ENCODE results near the gene PDGFC.

The PDGFC gene

DNA sequence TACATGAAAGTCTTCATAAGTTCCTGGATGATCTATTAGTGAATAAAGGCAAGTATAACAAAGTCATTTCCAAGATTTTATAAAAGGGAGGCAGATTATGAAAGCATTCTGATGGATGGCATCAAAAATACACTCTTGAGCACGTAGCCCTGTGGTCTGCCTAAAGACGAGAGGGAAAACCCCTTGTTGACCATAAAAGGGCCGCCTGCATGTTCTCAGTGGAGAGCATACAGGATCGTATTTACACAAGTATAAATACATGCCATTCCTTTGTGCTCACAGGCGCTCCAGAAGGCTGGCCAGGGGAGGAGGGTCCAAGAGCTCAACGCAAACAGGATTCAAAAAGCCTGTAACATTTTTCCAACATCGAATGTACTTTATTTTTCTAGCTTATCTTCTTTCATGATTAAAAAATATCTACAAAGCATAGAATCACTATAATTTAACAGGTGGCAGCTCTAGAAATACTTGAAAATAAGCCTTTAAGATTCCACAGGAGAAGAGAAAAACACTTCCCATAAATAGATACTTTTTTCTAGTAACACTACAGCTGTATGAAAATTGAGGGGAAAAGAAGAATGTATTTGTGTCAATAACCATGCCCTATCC lies 29.6 kb downstream of the PDGFC start:
- Histone ChIP-seq H3K9ac (ENCODE audit: low read length) (no peak overlapping the region), H3K27me3 (ENCODE audit: insufficient read depth, low read length) (no peaks in the 10 kb centered on the region), H3K9me2 (ENCODE audit: low read depth, low read length) (no peaks in the 10 kb centered on the region), H3F3A (ENCODE audit: insufficient read depth, low read length) (no peaks in the 10 kb centered on the region), H3K36me3 (ENCODE audit: insufficient read depth, low read length) (no peaks in the 10 kb centered on the region), H3K4me2 (ENCODE audit: low read length) (no peak overlapping the region), H3K4me3 (ENCODE audit: low read depth, low read length, poor library complexity, severe bottlenecking) (no peak overlapping the region), H4K20me1 (ENCODE audit: insufficient read depth, low read length) (no peaks in the 10 kb centered on the region), H3K9me3 (ENCODE audit: low read length) (no peaks in the 10 kb centered on the region), H3K27ac (ENCODE audit: low read depth, low read length, poor library complexity, severe bottlenecking) (no peak overlapping the region), H3K79me2 (ENCODE audit: insufficient read depth, low read length) (no peaks in the 10 kb centered on the region), H3K4me1 (ENCODE audit: insufficient read depth, low read length, severe bottlenecking) (no peaks in the 10 kb centered on the region), H2AFZ (ENCODE audit: low read length) (no peak overlapping the region)
- TF ChIP-seq EZH2 (IDR thresholded peaks at IDR 0.05; ENCODE audit: borderline replicate concordance, low read length): no peak
- TF ChIP-seq, protein P1, sequence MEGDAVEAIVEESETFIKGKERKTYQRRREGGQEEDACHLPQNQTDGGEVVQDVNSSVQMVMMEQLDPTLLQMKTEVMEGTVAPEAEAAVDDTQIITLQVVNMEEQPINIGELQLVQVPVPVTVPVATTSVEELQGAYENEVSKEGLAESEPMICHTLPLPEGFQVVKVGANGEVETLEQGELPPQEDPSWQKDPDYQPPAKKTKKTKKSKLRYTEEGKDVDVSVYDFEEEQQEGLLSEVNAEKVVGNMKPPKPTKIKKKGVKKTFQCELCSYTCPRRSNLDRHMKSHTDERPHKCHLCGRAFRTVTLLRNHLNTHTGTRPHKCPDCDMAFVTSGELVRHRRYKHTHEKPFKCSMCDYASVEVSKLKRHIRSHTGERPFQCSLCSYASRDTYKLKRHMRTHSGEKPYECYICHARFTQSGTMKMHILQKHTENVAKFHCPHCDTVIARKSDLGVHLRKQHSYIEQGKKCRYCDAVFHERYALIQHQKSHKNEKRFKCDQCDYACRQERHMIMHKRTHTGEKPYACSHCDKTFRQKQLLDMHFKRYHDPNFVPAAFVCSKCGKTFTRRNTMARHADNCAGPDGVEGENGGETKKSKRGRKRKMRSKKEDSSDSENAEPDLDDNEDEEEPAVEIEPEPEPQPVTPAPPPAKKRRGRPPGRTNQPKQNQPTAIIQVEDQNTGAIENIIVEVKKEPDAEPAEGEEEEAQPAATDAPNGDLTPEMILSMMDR (IDR thresholded peaks at IDR 0.05; ENCODE audit: low read length): no peak

DNA sequence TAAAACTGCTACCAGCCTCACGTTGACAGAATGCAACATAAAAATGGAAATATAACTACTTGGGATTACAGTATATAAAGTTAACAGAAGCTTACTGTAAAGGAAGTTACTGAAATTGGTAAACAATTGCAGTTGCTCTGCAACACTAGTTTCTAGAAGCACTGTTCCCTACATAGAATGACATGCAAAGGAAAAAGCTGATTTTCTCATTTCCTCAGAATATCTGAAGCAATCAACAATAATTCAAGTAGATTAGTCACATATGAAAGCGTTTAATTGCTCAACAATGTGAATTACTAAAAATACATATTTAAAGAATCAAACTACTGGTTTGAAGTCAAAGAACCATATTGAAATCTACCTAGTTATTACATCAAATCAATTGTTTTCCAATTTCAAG lies 31.8 kb downstream of the PDGFC start:
- Histone ChIP-seq H4K20me1 (ENCODE audit: insufficient read depth, low read length) (no peaks in the 10 kb centered on the region), H3K36me3 (ENCODE audit: insufficient read depth, low read length) (no peaks in the 10 kb centered on the region), H3K27ac (ENCODE audit: low read depth, low read length, poor library complexity, severe bottlenecking) (no peak overlapping the region), H3K4me1 (ENCODE audit: insufficient read depth, low read length, severe bottlenecking) (no peaks in the 10 kb centered on the region), H3K9me3 (ENCODE audit: low read length) (no peaks in the 10 kb centered on the region), H3K9ac (ENCODE audit: low read length) (no peak overlapping the region), H3K4me3 (ENCODE audit: low read depth, low read length, poor library complexity, severe bottlenecking) (no peak overlapping the region), H3K79me2 (ENCODE audit: insufficient read depth, low read length) (no peaks in the 10 kb centered on the region), H2AFZ (ENCODE audit: low read length) (no peak overlapping the region), H3F3A (ENCODE audit: insufficient read depth, low read length) (no peaks in the 10 kb centered on the region), H3K9me2 (ENCODE audit: low read depth, low read length) (no peaks in the 10 kb centered on the region), H3K27me3 (ENCODE audit: insufficient read depth, low read length) (no peaks in the 10 kb centered on the region), H3K4me2 (ENCODE audit: low read length) (no peak overlapping the region)
- TF ChIP-seq, protein P1 (IDR thresholded peaks at IDR 0.05; ENCODE audit: low read length): no peak
- no peak for TF ChIP-seq EZH2 (IDR thresholded peaks at IDR 0.05; ENCODE audit: borderline replicate concordance, low read length)

DNA sequence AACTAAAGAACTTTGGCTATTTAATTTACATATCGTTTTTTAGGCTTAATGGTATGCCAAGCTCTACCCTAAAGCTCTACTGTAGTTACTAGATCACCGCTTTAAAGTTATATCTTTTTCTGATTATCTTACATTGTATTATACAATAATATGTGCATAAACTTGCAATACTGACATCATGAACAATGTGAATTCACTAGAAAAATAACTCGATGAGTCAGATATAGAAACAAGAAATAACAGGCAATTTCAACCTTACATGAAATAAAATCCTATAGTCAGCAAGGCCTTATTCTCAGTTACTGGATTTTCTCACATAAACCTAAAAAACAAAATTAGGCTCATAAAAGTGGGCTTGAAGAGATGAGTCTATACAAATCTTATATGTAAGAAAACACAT lies 32.5 kb downstream of the PDGFC start:
- Histone ChIP-seq H3K4me1 (ENCODE audit: insufficient read depth, low read length, severe bottlenecking) (no peaks in the 10 kb centered on the region), H3K9ac (ENCODE audit: low read length) (no peak overlapping the region), H3F3A (ENCODE audit: insufficient read depth, low read length) (no peaks in the 10 kb centered on the region), H3K27me3 (ENCODE audit: insufficient read depth, low read length) (no peaks in the 10 kb centered on the region), H4K20me1 (ENCODE audit: insufficient read depth, low read length) (no peaks in the 10 kb centered on the region), H3K36me3 (ENCODE audit: insufficient read depth, low read length) (no peaks in the 10 kb centered on the region), H3K79me2 (ENCODE audit: insufficient read depth, low read length) (no peaks in the 10 kb centered on the region), H2AFZ (ENCODE audit: low read length) (no peak overlapping the region), H3K4me2 (ENCODE audit: low read length) (no peak overlapping the region), H3K9me2 (ENCODE audit: low read depth, low read length) (no peaks in the 10 kb centered on the region), H3K4me3 (ENCODE audit: low read depth, low read length, poor library complexity, severe bottlenecking) (no peak overlapping the region), H3K27ac (ENCODE audit: low read depth, low read length, poor library complexity, severe bottlenecking) (no peak overlapping the region), H3K9me3 (ENCODE audit: low read length) (no peaks in the 10 kb centered on the region)
- TF ChIP-seq EZH2 (IDR thresholded peaks at IDR 0.05; ENCODE audit: borderline replicate concordance, low read length): no peak
- TF ChIP-seq, protein P1 (IDR thresholded peaks at IDR 0.05; ENCODE audit: low read length): no peak

Data from OCI-LY1 (cell line).